C4-2B (cell line): ENCODE results near the gene NPC1.

Source experiments
- CTCF ChIP-seq: fragments of 450-650 bp; conservative IDR thresholded peaks from 2 replicates; pipeline ENCODE4 v1.5.1; 2017; ENCODE audit warnings: mild to moderate bottlenecking
- ZFX ChIP-seq: fragments of 450-650 bp; IDR thresholded peaks from 2 replicates; pipeline ENCODE4 v1.6.1; 2017

- no peak for TF ChIP-seq ZFX
- no peak for TF ChIP-seq CTCF
These were observed 7.2 kb downstream of the NPC1 start for GRCh38 chr18:23578891-23579653.
